Measurements from ENCODE around the gene DYNLRB2.

Gene DYNLRB2

DNA sequence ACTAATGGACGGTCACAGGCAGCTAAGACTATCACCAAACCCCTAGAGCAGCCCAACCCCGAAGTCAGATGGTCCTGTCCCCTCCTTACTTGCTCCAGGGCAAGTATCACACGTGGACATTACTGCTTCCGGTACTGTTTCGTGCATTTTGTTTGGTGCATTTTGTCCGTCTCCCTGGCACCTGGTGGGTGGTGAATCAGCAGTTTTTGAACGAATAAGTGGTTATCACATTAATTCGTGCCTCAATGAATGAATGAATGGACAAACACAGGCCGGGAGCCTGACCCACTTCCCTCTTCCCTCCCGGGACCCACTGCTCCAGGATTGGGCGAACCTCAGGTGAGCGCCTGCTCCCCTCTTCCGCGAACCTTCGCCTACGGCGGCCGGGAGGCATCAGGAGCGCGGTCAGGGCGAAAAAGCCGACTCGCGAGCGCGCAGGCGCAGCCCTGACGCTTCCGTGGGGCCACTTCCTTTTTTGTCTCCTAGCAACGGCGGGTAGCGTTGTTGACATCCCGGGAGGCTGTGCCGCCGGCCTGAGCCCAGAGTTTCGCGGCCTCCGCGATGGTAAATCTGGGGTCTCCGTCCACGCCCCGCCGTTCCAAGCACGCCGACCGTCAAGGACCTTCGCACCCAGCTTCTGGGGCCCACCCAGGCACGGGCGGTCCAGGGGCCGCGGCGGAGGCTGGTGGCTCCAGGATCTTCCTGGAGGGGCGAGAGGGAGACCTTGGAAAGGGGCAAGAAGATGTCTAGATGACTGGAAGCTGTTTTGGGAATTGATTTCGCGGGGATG lies at the start of gene DYNLRB2:
Gene DYNLRB2 (plus strand): TSS at position 478 of the 790 bp plus-strand sequence. CDS start 84 bp downstream, at position 562.
- peak; percentile 91 for DNase-seq

DNA sequence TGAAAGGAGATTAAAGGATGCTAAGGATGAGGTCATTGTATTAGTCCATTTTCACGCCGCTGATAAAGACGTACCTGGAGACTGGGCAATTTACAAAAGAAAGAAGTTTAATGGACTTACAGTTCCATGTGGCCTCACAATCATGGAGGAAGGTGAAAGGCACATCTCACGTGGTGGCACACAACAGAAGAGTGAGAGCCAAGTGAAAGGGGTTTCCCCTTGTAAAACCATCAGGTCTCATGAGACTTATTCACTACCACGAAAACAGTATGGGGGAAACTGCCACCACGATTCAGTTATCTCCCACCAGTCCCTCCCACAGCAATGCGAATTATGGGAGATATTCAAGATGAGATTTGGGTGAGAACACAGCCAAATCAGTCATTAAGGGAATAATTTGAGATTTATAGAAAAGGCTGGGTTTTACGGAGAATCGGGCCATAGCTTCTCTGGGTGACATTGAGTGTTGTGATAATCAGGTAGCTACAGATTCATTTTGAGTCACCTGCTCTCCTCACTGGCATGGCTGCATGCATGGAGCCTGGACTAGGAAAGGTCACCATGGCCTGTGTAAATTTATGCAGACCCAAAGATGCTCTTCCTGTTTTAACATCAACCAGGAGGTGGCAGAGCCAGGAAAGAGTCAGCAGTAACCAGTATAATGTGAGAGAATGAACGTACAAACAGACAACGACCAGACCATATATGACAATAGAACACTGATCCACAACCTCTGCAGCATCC lies 40.5 kb upstream of the DYNLRB2 start:
- no peak for DNase-seq

GRCh38 chr16:80500961-80501525 lies 39.8 kb upstream of the DYNLRB2 start:
- no peak for DNase-seq

- no peak for DNase-seq
These were observed 37.7 kb upstream of the DYNLRB2 start for GRCh38 chr16:80503107-80503506.

DNA sequence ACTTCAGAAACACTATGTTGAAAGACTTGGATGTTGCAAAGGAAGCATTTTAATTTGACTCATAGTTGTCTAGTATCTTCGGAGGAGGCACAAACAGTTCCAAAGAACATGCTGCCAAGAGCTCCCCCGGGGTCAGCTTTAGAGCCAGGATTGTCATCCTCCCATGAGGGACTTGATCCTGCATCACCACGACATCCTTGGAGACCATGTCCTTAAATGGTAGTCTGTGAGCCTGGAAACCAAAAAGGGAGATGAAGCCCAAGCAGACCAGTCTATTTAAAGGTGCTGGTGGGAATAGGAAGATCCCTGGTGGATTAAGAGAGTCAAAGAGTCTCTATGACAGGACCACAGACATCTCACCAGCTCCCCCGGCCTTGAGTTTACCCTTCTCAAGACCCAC lies 33.3 kb upstream of the DYNLRB2 start:
- no peak for DNase-seq

GRCh38 chr16:80509872-80510271 lies 30.9 kb upstream of the DYNLRB2 start:
- DNase-seq, result no peak

- no peak for DNase-seq
These were observed 28.8 kb upstream of the DYNLRB2 start for GRCh38 chr16:80511824-80512592.

- no peak for DNase-seq
These were observed 28.3 kb upstream of the DYNLRB2 start for GRCh38 chr16:80512593-80512853.

DNA sequence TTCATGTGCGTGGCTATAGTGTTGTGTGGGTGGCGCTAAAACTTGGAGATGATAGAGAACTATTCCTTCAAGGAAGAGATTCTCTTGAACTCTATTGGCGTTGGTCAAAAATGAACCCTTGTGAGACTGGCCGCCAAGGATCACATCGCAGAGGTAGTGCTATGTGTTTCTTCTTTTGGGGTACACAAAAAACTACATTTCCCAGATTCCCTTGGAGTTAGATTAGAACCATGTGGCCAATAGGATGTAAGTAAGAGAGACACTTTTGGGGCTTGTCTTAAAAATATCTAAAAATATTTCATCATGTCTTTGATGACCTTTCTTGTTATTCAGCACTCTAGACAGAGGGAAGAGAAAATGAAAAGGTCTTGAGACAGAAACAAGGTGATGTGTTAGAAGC lies 25.4 kb upstream of the DYNLRB2 start:
- no peak for DNase-seq

- no peak for DNase-seq
These were observed 22.9 kb upstream of the DYNLRB2 start for GRCh38 chr16:80517846-80518245.

DNA sequence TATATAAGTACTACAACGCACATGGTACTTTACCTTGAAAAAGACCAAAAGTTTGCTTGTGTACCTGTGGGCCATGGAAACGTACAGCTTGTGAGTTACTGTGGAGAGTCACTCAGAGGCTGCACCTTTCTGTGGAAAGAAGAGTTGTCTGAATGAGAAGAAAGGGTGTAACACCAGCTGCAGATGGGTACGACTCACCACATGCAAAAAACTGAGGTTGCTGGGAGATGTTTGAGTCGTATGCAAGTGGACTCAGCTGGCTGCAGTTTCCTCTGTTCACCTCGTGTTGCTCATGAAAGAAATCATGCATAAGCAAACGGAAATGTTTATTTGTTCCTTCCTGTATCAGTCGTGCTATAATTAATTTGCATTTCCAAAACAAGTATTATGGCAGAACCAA lies 22.4 kb upstream of the DYNLRB2 start:
- DNase-seq, result peak; percentile 11

DNA sequence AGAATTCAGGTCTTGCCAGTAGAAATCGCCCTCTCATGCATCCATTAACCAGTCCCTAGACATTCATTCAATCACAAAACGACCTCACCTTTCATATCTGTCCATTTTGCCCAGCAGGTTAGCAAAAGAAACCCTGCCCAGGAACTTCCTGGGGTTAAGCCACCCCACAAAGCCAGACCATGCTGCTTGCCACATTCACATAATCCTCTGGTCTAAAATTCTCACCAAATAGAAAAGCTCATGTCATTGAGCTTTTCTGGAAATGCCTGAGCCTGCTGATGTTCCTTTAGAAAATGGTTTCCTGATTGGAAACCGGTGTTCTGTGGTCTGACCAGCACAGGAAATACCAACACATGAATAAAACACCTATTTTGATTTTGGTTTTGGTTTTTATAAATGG lies 21.6 kb upstream of the DYNLRB2 start:
- DNase-seq, result no peak

GRCh38 chr16:80525420-80525819 lies 15.4 kb upstream of the DYNLRB2 start:
- DNase-seq, result no peak

- DNase-seq, result peak; percentile 54
These were observed 14.3 kb upstream of the DYNLRB2 start for GRCh38 chr16:80526418-80527061.

GRCh38 chr16:80527297-80527696 lies 13.5 kb upstream of the DYNLRB2 start:
- peak; percentile 27 for DNase-seq

GRCh38 chr16:80530479-80530878 lies 10.3 kb upstream of the DYNLRB2 start:
- DNase-seq, result no peak

- no peak for DNase-seq
These were observed 4.6 kb upstream of the DYNLRB2 start for GRCh38 chr16:80536238-80536637.

DNA sequence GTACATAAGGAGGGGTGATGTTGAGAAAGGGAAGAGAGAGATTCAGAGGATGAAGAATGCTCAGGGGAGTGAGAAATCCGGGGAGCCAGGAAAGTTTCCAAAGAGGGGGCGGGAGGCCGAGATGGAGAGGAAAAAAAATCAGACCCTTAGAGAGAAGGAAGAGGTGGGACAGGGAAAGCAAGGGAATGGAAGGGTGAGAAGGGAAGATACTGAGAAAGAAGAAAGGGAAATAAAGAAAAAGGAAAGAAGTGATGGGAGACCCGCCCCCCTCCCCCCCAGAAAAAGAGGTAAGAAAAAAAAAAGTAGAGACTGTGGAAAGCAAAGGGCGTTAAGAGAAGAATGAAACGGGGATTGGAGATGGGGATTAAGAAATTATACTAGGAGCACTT lies 507 bp downstream of the DYNLRB2 start:
- DNase-seq, result no peak

- no peak for DNase-seq
These were observed 2.4 kb downstream of the DYNLRB2 start for GRCh38 chr16:80543162-80543561.

GRCh38 chr16:80544326-80544725 lies 3.5 kb downstream of the DYNLRB2 start:
- DNase-seq, result no peak

GRCh38 chr16:80546249-80546648 lies 5.5 kb downstream of the DYNLRB2 start:
- DNase-seq, result no peak

DNA sequence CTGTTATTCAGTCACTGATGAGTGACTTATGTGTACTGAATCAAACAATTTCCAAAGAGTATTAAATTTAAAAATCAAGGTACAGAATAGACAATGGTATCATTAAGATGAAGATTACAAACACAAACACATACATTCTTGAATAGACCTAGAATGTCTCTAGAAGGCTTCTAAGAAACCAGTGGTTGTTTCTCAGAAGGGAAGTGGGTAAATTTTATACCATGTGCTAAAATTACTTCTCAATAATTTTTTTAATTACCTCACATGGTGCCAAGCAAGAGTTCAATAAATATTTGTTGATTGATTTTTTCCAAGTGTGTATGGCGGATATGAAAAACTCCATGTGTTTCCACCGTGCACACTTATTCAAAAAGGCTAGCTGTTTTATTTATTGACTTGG lies 6.4 kb downstream of the DYNLRB2 start:
- no peak for DNase-seq

GRCh38 chr16:80552277-80552676 lies 11.5 kb downstream of the DYNLRB2 start:
- no peak for DNase-seq

Measured in activated naive CD4-positive, alpha-beta T cell treated with anti-CD3 and anti-CD28 coated beads, Interleukin-2, amount 50 U/mL, for 16 hours (primary cell).